PC-3 (cell line): ENCODE results near the gene TRPV2. TPM values are rescaled to one million over a fixed set of nuclear protein-coding genes. Genes with fewer than 3 reads are reported as not detected.

Experiments used
- ATAC-seq: fragments of 200-7000 bp; cut with Tn5 transposase; 2 replicates; pipeline ENCODE4 v1.9.1; 2020; ENCODE audit warnings: mild to moderate bottlenecking, moderate library complexity
- BruUV-seq: library from RNA; stranded (reverse); fragments of 400-500 nt; replicated peaks from 2 replicates; lab custom pipeline; 2021; lab: Mats Ljungman, UMichigan
- CTCF ChIA-PET: fragments of 300-600 bp; sonication (Branson Sonifier 250); formaldehyde crosslinking; loops from one replicate; lab custom pipeline; 2022; ENCODE audit warnings: antibody characterized with exemption; lab: Charles Lee
- POLR2A ChIA-PET: fragments of 300-600 bp; sonication (Branson Sonifier 250); formaldehyde crosslinking; loops from one replicate; lab custom pipeline; 2022; ENCODE audit warnings: antibody characterized with exemption; ENCODE audit not compliant: unreplicated experiment; lab: Charles Lee
- DNase-seq: peaks from one replicate; pipeline ENCODE4 v3.0.0-alpha.2; 2015
- H2AFZ ChIP-seq: fragments of 300-600 bp; sonication (generic); 2 replicates; pipeline ENCODE4 v1.6.0; 2016; ENCODE audit warnings: antibody characterized with exemption, low read length
- H3F3A ChIP-seq: fragments of 300-600 bp; sonication (generic); one replicate; pipeline ENCODE4 v1.6.0; 2017; ENCODE audit warnings: antibody characterized with exemption, low read length, control low read depth, mild to moderate bottlenecking; ENCODE audit not compliant: unreplicated experiment
- H3K27ac ChIP-seq: fragments of 300-600 bp; sonication (generic); 2 replicates; pipeline ENCODE4 v1.5.1; 2016; ENCODE audit warnings: mild to moderate bottlenecking, low read length
- H3K27me3 ChIP-seq: fragments of 300-600 bp; sonication (generic); 2 replicates; pipeline ENCODE4 v1.6.1; 2016; ENCODE audit warnings: low read length, mixed read lengths
- H3K36me3 ChIP-seq: fragments of 300-600 bp; sonication (generic); 2 replicates; pipeline ENCODE4 v1.6.1; 2016; ENCODE audit warnings: low read depth, mixed run types, low read length, mixed read lengths
- H3K4me1 ChIP-seq: fragments of 300-600 bp; sonication (generic); 2 replicates; pipeline ENCODE4 v1.5.1; 2016; ENCODE audit warnings: low read length; ENCODE audit not compliant: insufficient read depth
- H3K4me2 ChIP-seq: fragments of 300-600 bp; sonication (generic); 2 replicates; pipeline ENCODE4 v1.6.0; 2016; ENCODE audit warnings: low read length
- H3K4me3 ChIP-seq: fragments of 300-600 bp; sonication (generic); 2 replicates; pipeline ENCODE4 v1.5.1; 2016; ENCODE audit warnings: mild to moderate bottlenecking, low read length, mixed read lengths
- H3K79me2 ChIP-seq: fragments of 300-600 bp; sonication (generic); 2 replicates; pipeline ENCODE4 v1.6.1; 2017; ENCODE audit warnings: low read length, mixed read lengths
- H3K9ac ChIP-seq: fragments of 300-600 bp; sonication (generic); 2 replicates; pipeline ENCODE4 v1.6.0; 2016; ENCODE audit warnings: mild to moderate bottlenecking, low read length
- H3K9me2 ChIP-seq: fragments of 300-600 bp; sonication (generic); replicated peaks from 2 replicates; pipeline ENCODE4 v1.6.1; 2016; ENCODE audit warnings: mixed run types, low read length, mixed read lengths
- H3K9me3 ChIP-seq: fragments of 300-600 bp; sonication (generic); 2 replicates; pipeline ENCODE4 v1.6.1; 2016; ENCODE audit warnings: low read length, mixed read lengths
- H4K20me1 ChIP-seq: fragments of 300-600 bp; sonication (generic); 2 replicates; pipeline ENCODE4 v1.6.1; 2016; ENCODE audit warnings: low read length, mixed read lengths
- CTCF ChIP-seq: fragments of 300-600 bp; sonication (generic); conservative IDR thresholded peaks from 2 replicates; pipeline ENCODE4 v1.5.1; 2017; ENCODE audit warnings: antibody characterized with exemption, low read depth, mild to moderate bottlenecking, low read length
- EZH2 ChIP-seq: fragments of 300-600 bp; sonication (generic); IDR thresholded peaks from one replicate; pipeline ENCODE4 v1.6.1; 2017; ENCODE audit warnings: antibody characterized with exemption, mild to moderate bottlenecking, low read length; ENCODE audit not compliant: unreplicated experiment
- EZH2phosphoT487 ChIP-seq: fragments of 300-600 bp; sonication (generic); IDR thresholded peaks from 2 replicates; pipeline ENCODE4 v1.6.1; 2018; ENCODE audit warnings: mild to moderate bottlenecking, antibody characterized with exemption, low read length, borderline replicate concordance
- intact Hi-C: fragments of 100-400 bp; cut with micrococcal nuclease; formaldehyde crosslinking; loops from 2 replicates; pipeline ENCODE4 v1.9.0; 2023
- total RNA-seq: library from RNA; depleted of rRNA; stranded (reverse); fragments of >200 nt; gene quantifications from 2 replicates; pipeline ENCODE4 v1.2.3, GENCODE V29; 2014

The TRPV2 gene
- total RNA-seq, 1 experiment from 2014 or later = 1.9 TPM

- ATAC-seq = peak; percentile 75
- Histone ChIP-seq H2AFZ (0 out of 2 replicates have a peak overlapping the region, but pooled peaks have one; percentile 24), H3K9me3 (no peaks in the 10 kb centered on the region), H3F3A (no peaks in the 10 kb centered on the region), H3K36me3 (no peaks in the 10 kb centered on the region), H3K27ac (no peak overlapping the region), H3K4me2 (no peak overlapping the region), H3K9me2 (no peaks in the 10 kb centered on the region), H3K9ac (no peak overlapping the region), H3K4me1 (no peaks in the 10 kb centered on the region), H3K27me3 (no peaks in the 10 kb centered on the region), H3K79me2 (no peaks in the 10 kb centered on the region), H3K4me3 (no peak overlapping the region), H4K20me1 (no peaks in the 10 kb centered on the region)
- DNase-seq = peak; percentile 57
- TF ChIP-seq EZH2phosphoT487 (no peak), EZH2 (no peak), CTCF (peak; percentile 90)
- ChIA-PET CTCF (interaction anchor here (1.1 to 1.4 kb wide), 2 partner anchors 9 to 93 kb away, joined by 3 to 6 read pairs; no protein-coding TSS in a partner anchor), POLR2A (no interaction called here)
- intact Hi-C loops = no loop called here
- no TSS peak for BruUV-seq
Observed at GRCh38 chr17:16428098-16428882, 12.9 kb downstream of the TRPV2 start.

DNA sequence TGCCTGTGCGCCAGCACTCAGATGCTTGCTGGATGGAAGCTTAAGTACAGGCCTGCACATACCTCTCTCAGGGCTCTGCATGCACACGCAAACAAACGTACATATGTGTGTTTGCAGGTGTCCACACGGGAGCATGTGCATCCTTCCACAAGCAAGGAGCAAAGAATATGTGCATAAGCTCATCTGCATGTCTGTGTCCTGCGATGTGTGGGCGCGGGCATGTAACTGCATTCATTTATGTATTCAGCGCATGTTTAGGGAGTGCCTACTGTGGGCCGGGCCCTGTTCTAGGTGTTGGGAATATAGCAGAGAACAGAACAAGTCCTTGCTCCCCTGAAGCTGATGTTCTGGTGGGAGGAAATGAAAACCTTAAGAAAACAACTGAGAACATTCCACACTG lies 13.7 kb downstream of the TRPV2 start:
- CTCF ChIA-PET = no interaction called here
- TF ChIP-seq CTCF = no peak
- no peak for TF ChIP-seq EZH2phosphoT487
- TF ChIP-seq EZH2 = no peak
- no peak overlapping the region for H3K4me3 ChIP-seq

GRCh38 chr17:16430650-16431049 lies 15.3 kb downstream of the TRPV2 start:
- Histone ChIP-seq H3K4me3 (no peak overlapping the region), H3K4me1 (no peaks in the 10 kb centered on the region), H3K9me3 (no peaks in the 10 kb centered on the region), H2AFZ (no peak overlapping the region), H4K20me1 (no peaks in the 10 kb centered on the region), H3K79me2 (no peaks in the 10 kb centered on the region), H3K27me3 (no peaks in the 10 kb centered on the region), H3K4me2 (no peak overlapping the region), H3K9ac (no peak overlapping the region), H3K9me2 (no peaks in the 10 kb centered on the region), H3K27ac (no peak overlapping the region), H3K36me3 (no peaks in the 10 kb centered on the region), H3F3A (no peaks in the 10 kb centered on the region)
- DNase-seq (no peak), ATAC-seq (no peak)
- TF ChIP-seq CTCF = no peak
- no peak for TF ChIP-seq EZH2phosphoT487
- TF ChIP-seq EZH2 = no peak
- ChIA-PET CTCF (no interaction called here), POLR2A (no interaction called here)
- intact Hi-C loops = no loop called here
- no TSS peak for BruUV-seq

More for the DNA sequence above, 13.7 kb downstream of the TRPV2 start:
- H3K4me2 ChIP-seq = no peak overlapping the region
- no peaks in the 10 kb centered on the region for H3K9me3 ChIP-seq
- no peaks in the 10 kb centered on the region for H3K79me2 ChIP-seq
- intact Hi-C loops = no loop called here
- no TSS peak for BruUV-seq
- H4K20me1 ChIP-seq = no peaks in the 10 kb centered on the region
- H3K27ac ChIP-seq = no peak overlapping the region
- no peaks in the 10 kb centered on the region for H3K27me3 ChIP-seq
- H3F3A ChIP-seq = no peaks in the 10 kb centered on the region
- DNase-seq = no peak
- H3K9ac ChIP-seq = no peak overlapping the region
- H3K9me2 ChIP-seq = no peaks in the 10 kb centered on the region
- ATAC-seq = no peak
- H3K4me1 ChIP-seq = no peaks in the 10 kb centered on the region
- POLR2A ChIA-PET = no interaction called here
- H3K36me3 ChIP-seq = no peaks in the 10 kb centered on the region
- no peak overlapping the region for H2AFZ ChIP-seq
